Loucy (cell line): Measurements from ENCODE around the gene YIPF4.
A peak's percentile ranks its signal among the peaks of the same experiment; 100 is the strongest.

Experiments
- H2AFZ ChIP-seq: fragments of 200-600 bp; sonication (generic); 2 replicates; pipeline ENCODE4 v1.6.0; 2016; ENCODE audit warnings: antibody characterized with exemption, mild to moderate bottlenecking, low read length, moderate library complexity
- H3F3A ChIP-seq: fragments of 200-600 bp; 2 replicates; pipeline ENCODE4 v1.6.0; 2016; ENCODE audit warnings: antibody characterized with exemption, low read depth, mild to moderate bottlenecking
- H3K27me3 ChIP-seq: fragments of 200-600 bp; sonication (generic); 2 replicates; pipeline ENCODE4 v1.6.1; 2014; ENCODE audit warnings: low read length, mild to moderate bottlenecking; ENCODE audit not compliant: insufficient read depth, poor library complexity, severe bottlenecking
- H3K36me3 ChIP-seq: fragments of 200-600 bp; sonication (generic); 2 replicates; pipeline ENCODE4 v1.6.1; 2016; ENCODE audit warnings: low read length; ENCODE audit not compliant: insufficient read depth
- H3K4me1 ChIP-seq: fragments of 200-600 bp; sonication (generic); 2 replicates; pipeline ENCODE4 v1.5.1; 2014; ENCODE audit warnings: low read length, mild to moderate bottlenecking; ENCODE audit not compliant: insufficient read depth, poor library complexity, severe bottlenecking
- H3K4me2 ChIP-seq: fragments of 200-600 bp; sonication (generic); 2 replicates; pipeline ENCODE4 v1.6.0; 2014; ENCODE audit warnings: antibody characterized with exemption, low read length, low read depth, mild to moderate bottlenecking; ENCODE audit not compliant: poor library complexity, severe bottlenecking
- H3K4me3 ChIP-seq: fragments of 200-600 bp; sonication (generic); 2 replicates; pipeline ENCODE4 v1.5.1; 2014; ENCODE audit warnings: low read length, mild to moderate bottlenecking, mixed read lengths; ENCODE audit not compliant: poor library complexity, severe bottlenecking
- H3K79me2 ChIP-seq: fragments of 200-600 bp; sonication (generic); 2 replicates; pipeline ENCODE4 v1.6.1; 2014; ENCODE audit warnings: low read length; ENCODE audit not compliant: insufficient read depth
- H3K9ac ChIP-seq: fragments of 200-600 bp; sonication (generic); 2 replicates; pipeline ENCODE4 v1.6.0; 2014; ENCODE audit warnings: mild to moderate bottlenecking, low read depth, low read length, moderate library complexity; ENCODE audit not compliant: poor library complexity, severe bottlenecking
- H3K9me2 ChIP-seq: fragments of 200-600 bp; sonication (generic); replicated peaks from 2 replicates; pipeline ENCODE4 v1.6.1; 2016; ENCODE audit warnings: low read depth, low read length, mixed read lengths
- H3K9me3 ChIP-seq: fragments of 200-600 bp; sonication (generic); 2 replicates; pipeline ENCODE4 v1.6.1; 2014; ENCODE audit warnings: mild to moderate bottlenecking, antibody characterized with exemption, low read length, low read depth; ENCODE audit not compliant: insufficient read depth
- H4K20me1 ChIP-seq: fragments of 200-600 bp; sonication (generic); 2 replicates; pipeline ENCODE4 v1.6.0; 2014; ENCODE audit warnings: antibody characterized with exemption, low read length, mild to moderate bottlenecking; ENCODE audit not compliant: insufficient read depth, poor library complexity, severe bottlenecking
- EZH2phosphoT487 ChIP-seq: fragments of 200-600 bp; IDR thresholded peaks from 2 replicates; pipeline ENCODE4 v1.6.1; 2018; ENCODE audit warnings: antibody characterized with exemption, mild to moderate bottlenecking, moderate library complexity, borderline replicate concordance
- TF ChIP-seq, protein P1 (sequence below): fragments of 200-600 bp; sonication (generic); conservative IDR thresholded peaks from 2 replicates; pipeline ENCODE4 v1.5.1; 2014; ENCODE audit warnings: mild to moderate bottlenecking, antibody characterized with exemption, low read length

The YIPF4 gene

DNA sequence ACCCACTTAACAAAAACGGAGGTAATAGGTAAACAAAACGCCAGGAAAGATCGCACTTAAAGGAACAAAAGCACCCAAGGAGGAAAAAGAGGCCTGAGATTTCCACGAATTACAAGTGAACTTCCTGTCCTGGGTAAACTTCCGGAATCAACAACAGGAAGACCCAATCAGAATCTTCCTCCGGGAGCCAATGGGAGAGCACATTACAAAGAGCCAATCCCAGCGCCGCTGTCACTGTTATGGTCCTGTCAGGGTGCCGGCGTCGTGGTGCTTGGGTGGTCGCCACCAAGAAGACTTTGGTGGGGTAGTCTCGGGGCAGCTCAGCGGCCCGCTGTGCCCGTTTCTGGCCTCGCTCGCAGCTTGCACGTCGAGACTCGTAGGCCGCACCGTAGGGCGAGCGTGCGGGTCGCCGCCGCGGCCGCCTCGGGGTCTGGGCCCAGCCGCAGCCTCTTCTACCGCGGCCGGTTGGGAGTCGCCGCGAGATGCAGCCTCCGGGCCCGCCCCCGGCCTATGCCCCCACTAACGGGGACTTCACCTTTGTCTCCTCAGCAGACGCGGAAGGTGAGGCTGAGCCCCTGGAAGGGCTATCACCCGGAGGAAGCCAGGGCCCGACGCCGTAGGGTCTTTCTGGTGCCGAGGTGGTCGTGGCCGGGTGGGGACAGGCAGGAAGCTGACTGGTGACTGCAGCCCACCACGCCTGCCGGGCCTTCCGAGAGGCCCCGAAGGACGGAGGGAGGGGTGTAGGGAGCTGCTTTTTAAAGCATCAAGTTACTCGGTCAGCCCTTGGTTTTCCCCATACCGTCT lies at the start of gene YIPF4:
YIPF4 (plus strand) TSS at position 231 of the 804 bp plus-strand sequence; CDS start at position 483, 252 bp downstream.
- Histone ChIP-seq H3F3A (no peaks in the 10 kb centered on the region), H3K79me2 (peaks cover 45% of the 10 kb centered on the region), H3K9ac (peak within 1 kb of the TSS; percentile 92), H3K4me3 (peak within 1 kb of the TSS; percentile 94), H3K4me2 (peak within 1 kb of the TSS; percentile 86), H3K4me1 (peaks cover 12% of the 10 kb centered on the region), H3K9me3 (no peaks in the 10 kb centered on the region), H3K36me3 (no peaks in the 10 kb centered on the region), H3K9me2 (no peaks in the 10 kb centered on the region), H3K27me3 (no peaks in the 10 kb centered on the region), H4K20me1 (peaks cover 13% of the 10 kb centered on the region), H2AFZ (peak within 1 kb of the TSS; percentile 93)
- no peak for TF ChIP-seq EZH2phosphoT487
- TF ChIP-seq, protein P1, sequence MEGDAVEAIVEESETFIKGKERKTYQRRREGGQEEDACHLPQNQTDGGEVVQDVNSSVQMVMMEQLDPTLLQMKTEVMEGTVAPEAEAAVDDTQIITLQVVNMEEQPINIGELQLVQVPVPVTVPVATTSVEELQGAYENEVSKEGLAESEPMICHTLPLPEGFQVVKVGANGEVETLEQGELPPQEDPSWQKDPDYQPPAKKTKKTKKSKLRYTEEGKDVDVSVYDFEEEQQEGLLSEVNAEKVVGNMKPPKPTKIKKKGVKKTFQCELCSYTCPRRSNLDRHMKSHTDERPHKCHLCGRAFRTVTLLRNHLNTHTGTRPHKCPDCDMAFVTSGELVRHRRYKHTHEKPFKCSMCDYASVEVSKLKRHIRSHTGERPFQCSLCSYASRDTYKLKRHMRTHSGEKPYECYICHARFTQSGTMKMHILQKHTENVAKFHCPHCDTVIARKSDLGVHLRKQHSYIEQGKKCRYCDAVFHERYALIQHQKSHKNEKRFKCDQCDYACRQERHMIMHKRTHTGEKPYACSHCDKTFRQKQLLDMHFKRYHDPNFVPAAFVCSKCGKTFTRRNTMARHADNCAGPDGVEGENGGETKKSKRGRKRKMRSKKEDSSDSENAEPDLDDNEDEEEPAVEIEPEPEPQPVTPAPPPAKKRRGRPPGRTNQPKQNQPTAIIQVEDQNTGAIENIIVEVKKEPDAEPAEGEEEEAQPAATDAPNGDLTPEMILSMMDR = no peak

DNA sequence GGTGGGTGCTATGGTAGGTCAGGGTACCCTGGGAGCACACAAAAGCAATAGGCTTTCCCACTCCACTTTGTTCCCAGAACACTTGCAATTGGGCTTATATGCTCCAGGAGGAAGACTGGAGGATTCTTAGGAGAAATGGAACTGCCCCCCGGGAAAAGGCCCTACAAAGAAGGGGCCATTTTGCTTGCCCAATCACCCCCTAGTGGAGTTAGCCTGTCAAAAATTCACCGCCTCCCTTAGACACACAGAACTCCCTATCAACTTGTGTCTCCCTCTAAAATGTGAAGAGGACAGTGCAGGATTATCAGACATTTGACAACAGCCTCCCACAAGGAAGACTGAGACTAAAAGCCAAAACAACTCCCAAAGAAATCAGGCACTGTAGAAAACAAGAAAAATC lies 49.5 kb upstream of the YIPF4 start:
- H4K20me1 ChIP-seq = no peaks in the 10 kb centered on the region
- H3K9ac ChIP-seq = no peak overlapping the region
- no peaks in the 10 kb centered on the region for H3F3A ChIP-seq
- TF ChIP-seq, protein P1 = no peak
- no peak for TF ChIP-seq EZH2phosphoT487
- H3K36me3 ChIP-seq = peaks cover 5% of the 10 kb centered on the region; the same call in 1 of the 2 replicates
- no peak overlapping the region for H3K4me3 ChIP-seq
- H3K9me2 ChIP-seq = no peaks in the 10 kb centered on the region
- H3K4me2 ChIP-seq = no peak overlapping the region
- no peaks in the 10 kb centered on the region for H3K79me2 ChIP-seq
- no peak overlapping the region for H2AFZ ChIP-seq
- no peaks in the 10 kb centered on the region for H3K9me3 ChIP-seq
- H3K27me3 ChIP-seq = no peaks in the 10 kb centered on the region
- H3K4me1 ChIP-seq = no peaks in the 10 kb centered on the region

DNA sequence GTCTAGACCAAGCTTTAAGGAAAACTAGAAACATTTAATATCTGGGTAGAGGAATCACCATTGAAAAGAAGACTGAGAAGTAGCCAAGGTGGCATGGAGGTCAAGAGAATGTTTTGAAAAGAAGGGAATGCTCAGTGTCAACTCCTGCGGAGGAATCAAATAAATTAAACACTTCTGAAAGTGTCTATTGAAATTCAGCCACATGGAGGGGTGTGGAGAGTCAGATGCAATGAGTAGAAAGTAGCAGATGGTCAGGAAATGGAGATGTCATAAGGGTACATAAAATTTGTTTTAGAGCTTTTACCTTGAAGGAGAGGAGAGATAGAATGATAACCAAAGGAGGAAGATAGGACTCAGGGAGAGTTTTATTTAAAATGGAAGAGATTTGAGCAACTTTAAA lies 48.1 kb upstream of the YIPF4 start:
- Histone ChIP-seq H3K9me2 (no peaks in the 10 kb centered on the region), H3K4me1 (no peaks in the 10 kb centered on the region), H3K9ac (no peak overlapping the region), H3K4me3 (no peak overlapping the region), H3F3A (no peaks in the 10 kb centered on the region), H2AFZ (no peak overlapping the region), H3K27me3 (no peaks in the 10 kb centered on the region), H3K4me2 (no peak overlapping the region), H3K36me3 (no peaks in the 10 kb centered on the region), H4K20me1 (no peaks in the 10 kb centered on the region), H3K9me3 (no peaks in the 10 kb centered on the region), H3K79me2 (no peaks in the 10 kb centered on the region)
- no peak for TF ChIP-seq EZH2phosphoT487
- TF ChIP-seq, protein P1 = no peak
